Motor neuron (in vitro differentiated cells): ENCODE results near the gene LTC4S. TPM values are rescaled to one million over a fixed set of nuclear protein-coding genes. Genes with fewer than 3 reads are reported as not detected.

ENCODE experiments used
- total RNA-seq, 8 experiments: library from RNA; unstranded; fragments of 300-600 nt; gene quantifications; 2 replicates each; pipeline versions ENCODE4 v1.2.3 to v1.2.4, GENCODE V29; 2022

The LTC4S gene
- total RNA-seq, 8 experiments from 2014 or later = 0.46 to 1.6 (median 1.2) TPM; not detected in 3

Other genes with a start within 250 kb of the LTC4S start
- gene RUFY1, start 243.4 kb upstream of the LTC4S start, total RNA-seq = 10 to 100 TPM; 19.2 to 59.7 (median 30.5) TPM
- gene HNRNPH1, start 170.3 kb upstream of the LTC4S start, total RNA-seq = 1,000 to 10,000 TPM in 2 of 8 experiments, 100 to 1,000 TPM in 6; 410 to 1,105 (median 500) TPM
- gene CBY3, start 113.0 kb upstream of the LTC4S start, total RNA-seq = 1 to 10 TPM in 6 of 8 experiments, under 1 TPM in 2; 0.61 to 3.3 (median 1.8) TPM
- gene CANX, start 95.0 kb upstream of the LTC4S start, total RNA-seq = 100 to 1,000 TPM; 343 to 799 (median 537) TPM
- gene MAML1, start 61.2 kb upstream of the LTC4S start, total RNA-seq = 10 to 100 TPM in 5 of 8 experiments, 1 to 10 TPM in 3; 7.7 to 37.5 (median 13.2) TPM
- 100 to 1,000 TPM in 2 of 8 experiments, 10 to 100 TPM in 6; 37.5 to 115 (median 64.5) TPM for gene MGAT4B, start 12.9 kb downstream of the LTC4S start, total RNA-seq
- gene SQSTM1, start 26.9 kb downstream of the LTC4S start, total RNA-seq = 100 to 1,000 TPM in 4 of 8 experiments, 10 to 100 TPM in 4; 55.5 to 679 (median 128) TPM
- gene MRNIP, start 64.8 kb downstream of the LTC4S start, total RNA-seq = 10 to 100 TPM; 18.8 to 48.6 (median 28.3) TPM
- 100 to 1,000 TPM in 1 of 8 experiments, 10 to 100 TPM in 7; 29.6 to 103 (median 49.0) TPM for gene TBC1D9B, start 113.9 kb downstream of the LTC4S start, total RNA-seq